GM12891 (cell line): Measurements from ENCODE around the gene CLEC1A.

Experiments
- POLR2A ChIP-seq: IDR thresholded peaks from 2 replicates; pipeline ENCODE4 v1.6.1; 2011; ENCODE audit warnings: low read depth, low read length, control low read depth
- SPI1 ChIP-seq: IDR thresholded peaks from 2 replicates; pipeline ENCODE4 v1.6.1; 2011; ENCODE audit warnings: low read depth, low read length, control low read depth

DNA sequence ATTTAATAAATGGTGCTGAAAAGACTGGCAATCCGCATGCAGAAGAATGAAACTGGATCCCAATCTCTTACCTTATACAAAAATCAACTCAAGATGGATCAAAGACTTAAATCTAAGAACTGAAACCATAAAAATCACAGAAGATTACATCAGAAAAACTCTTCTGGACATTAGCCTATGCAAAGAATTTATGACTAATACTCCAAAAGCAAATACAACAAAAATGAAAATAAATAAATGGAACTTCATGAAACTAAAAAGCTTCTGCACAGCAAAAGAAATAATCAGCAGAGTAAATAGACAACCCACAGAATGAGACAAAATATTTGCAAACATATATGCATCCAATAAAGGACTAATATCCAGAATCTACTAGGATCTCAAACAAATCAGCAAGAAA is 14.3 kb upstream of the CLEC1A start:
- TF ChIP-seq SPI1 (no peak), POLR2A (no peak)
